K562 (cell line): Measurements from ENCODE around the gene SRC. TPM values are rescaled to one million over a fixed set of nuclear protein-coding genes. Genes with fewer than 3 reads are reported as not detected.

Experiments
- ERF ChIP-seq: fragments of 450-650 bp; formaldehyde crosslinking; IDR thresholded peaks from 2 replicates; pipeline ENCODE4 v1.4.0; 2020; ENCODE audit warnings: mild to moderate bottlenecking, mixed read lengths
- FOXP1 ChIP-seq: sonication (generic); formaldehyde crosslinking; IDR thresholded peaks from 2 replicates; pipeline ENCODE4 v1.8.0; 2022; ENCODE audit warnings: mild to moderate bottlenecking, missing genetic modification reagents
- HCFC1 ChIP-seq: IDR thresholded peaks from 2 replicates; pipeline ENCODE4 v1.6.1; 2012; ENCODE audit warnings: low read depth, low read length, improper control_type of control experiment
- HDAC2 ChIP-seq: fragments of 450-650 bp; IDR thresholded peaks from 2 replicates; pipeline ENCODE4 v1.6.1; 2016; ENCODE audit warnings: mild to moderate bottlenecking
- HNRNPL ChIP-seq: fragments of 200-400 bp; formaldehyde crosslinking; IDR thresholded peaks from 2 replicates; pipeline ENCODE4 v1.6.1; 2017; ENCODE audit warnings: low read depth, mild to moderate bottlenecking, low read length
- ID3 ChIP-seq, 2 experiments: fragments of 250-450 bp in 1 of 2; fragments of 450-650 bp in 1 of 2; sonication (Bioruptor Pico) in 1 of 2; IDR thresholded peaks; 2 replicates each; pipeline versions ENCODE4 v1.6.1 to v1.8.0; 2016 to 2021; ENCODE audit warnings: mild to moderate bottlenecking in 2 of 2, moderate library complexity in 2 of 2, missing compliant biosample characterization in 1 of 2, missing genetic modification characterization in 1 of 2
- KDM1A ChIP-seq, 2 experiments: fragments of 450-650 bp; IDR thresholded peaks; 2 replicates each; pipeline ENCODE4 v1.6.1; 2016; ENCODE audit warnings: mild to moderate bottlenecking in 2 of 2
- MTA2 ChIP-seq: fragments of 450-650 bp; IDR thresholded peaks from 2 replicates; pipeline ENCODE4 v1.6.1; 2016; ENCODE audit warnings: low read depth
- SRSF7 ChIP-seq: fragments of 200-400 bp; formaldehyde crosslinking; optimal IDR thresholded peaks from 2 replicates; pipeline ENCODE3; 2017; ENCODE audit warnings: mild to moderate bottlenecking, low read depth, low read length
- STAT6 ChIP-seq: sonication (generic); formaldehyde crosslinking; IDR thresholded peaks from 2 replicates; pipeline ENCODE4 v1.8.1; 2023; ENCODE audit warnings: mild to moderate bottlenecking, missing genetic modification reagents
- ZBTB8A ChIP-seq: fragments of 450-650 bp; IDR thresholded peaks from 2 replicates; pipeline ENCODE4 v1.6.1; 2018; ENCODE audit warnings: mild to moderate bottlenecking, moderate library complexity; ENCODE audit not compliant: partially characterized antibody
- ZFP91 ChIP-seq: sonication (generic); formaldehyde crosslinking; IDR thresholded peaks from 2 replicates; pipeline ENCODE4 v1.8.0; 2022; ENCODE audit warnings: mild to moderate bottlenecking, missing genetic modification reagents
- ZKSCAN8 ChIP-seq: fragments of 200-800 bp; sonication (Bioruptor generic); IDR thresholded peaks from 2 replicates; pipeline ENCODE4 v1.6.1; 2016; ENCODE audit warnings: missing genetic modification characterization, missing compliant biosample characterization
- ZNF274 ChIP-seq: IDR thresholded peaks from 2 replicates; pipeline ENCODE4 v1.6.1; 2011; ENCODE audit warnings: low read depth, mild to moderate bottlenecking, low read length, moderate library complexity, borderline replicate concordance
- ZNF592 ChIP-seq: fragments of 450-650 bp; IDR thresholded peaks from 2 replicates; pipeline ENCODE4 v1.6.1; 2017; ENCODE audit warnings: antibody characterized with exemption, mild to moderate bottlenecking
- polyA plus RNA-seq, 8 experiments: library from polyadenylated mRNA; depleted of rRNA in 4 of 8; stranded (reverse) in 5 of 8; unstranded in 3 of 8; fragments of >200 nt; fragmentation: Nextera tagmentation in 2 of 8; fragmentation: Illumina TruSeq in 1 of 8; extraction: Ambion mirVana in 2 of 8; extraction: Trizol in 1 of 8; gene quantifications; 2 replicates each; pipeline versions ENCODE4 v1.2.1 to v1.2.3, GENCODE V29; 2011 to 2014; ENCODE audit warnings: inconsistent platforms in 1 of 8, missing spikeins in 1 of 8
- total RNA-seq, 7 experiments: library from RNA; depleted of rRNA in 6 of 7; stranded (reverse); fragments of >200 nt in 6 of 7; fragmentation: Illumina TruSeq in 2 of 7; extraction: Trizol in 2 of 7; gene quantifications; 2 replicates each; pipeline versions ENCODE4 v1.2.1 to v1.2.3, GENCODE V29; 2011 to 2021; ENCODE audit warnings: low replicate concordance in 1 of 7
- TF ChIP-seq, protein P1 (sequence below), 3 experiments: IDR thresholded peaks in 2 of 3; conservative IDR thresholded peaks in 1 of 3; 2 replicates each; pipeline ENCODE4 v1.5.1; 2011 to 2012; ENCODE audit warnings: low read length in 3 of 3, mild to moderate bottlenecking in 3 of 3, control low read depth in 2 of 3, improper control_type of control experiment in 1 of 3, inconsistent platforms in 1 of 3, low read depth in 1 of 3, mixed read lengths in 1 of 3, moderate library complexity in 1 of 3; ENCODE audit not compliant: insufficient read depth in 2 of 3

SRC gene
- total and polyA plus RNA-seq, 9 of the 15 experiments (the other 6 are each of a cell fraction or from before 2014, with no cell fraction given) = 0.06 to 8.5 (median 3.1) TPM

DNA sequence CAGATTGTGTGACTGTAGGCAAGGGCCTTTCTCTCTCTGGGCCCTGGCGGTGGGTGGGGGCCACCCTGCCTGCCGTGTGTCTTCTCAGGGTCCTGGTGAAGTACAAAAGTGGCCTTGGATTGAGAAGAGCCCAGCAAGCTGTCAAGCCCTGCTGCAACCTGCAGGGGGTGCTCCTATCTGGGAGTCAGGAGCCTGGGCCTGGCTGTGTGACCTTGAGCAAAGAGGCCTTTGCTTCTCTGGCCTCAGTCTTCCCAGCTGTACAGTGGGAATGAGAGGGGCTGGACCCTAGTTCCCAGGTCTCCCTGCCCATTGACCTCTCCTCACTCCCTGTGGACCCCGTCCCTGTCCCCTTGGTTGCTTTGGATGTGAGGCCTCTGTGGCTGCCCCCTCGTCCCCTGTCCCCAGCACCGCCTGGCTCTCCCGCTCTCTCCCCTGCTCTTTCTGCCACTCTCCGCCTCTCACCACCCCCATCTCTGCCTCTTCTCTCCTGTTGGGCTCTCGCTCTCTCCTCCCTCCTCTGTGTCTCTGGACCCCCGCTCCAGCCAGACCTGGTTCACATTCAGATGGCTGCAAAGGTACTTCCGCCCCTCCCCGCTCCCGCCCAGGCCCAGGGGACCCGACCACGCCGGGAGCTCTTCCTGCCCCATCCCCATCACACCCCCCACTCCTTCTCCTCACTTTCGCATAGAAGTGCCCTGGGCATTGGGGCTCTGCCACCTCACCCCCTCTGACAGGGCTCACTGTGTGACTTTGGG is 46.7 kb downstream of the SRC start (continued):
- TF ChIP-seq HNRNPL = no peak
- TF ChIP-seq KDM1A (IDR thresholded peaks at IDR 0.05) = peak; percentile 60 to 83
- TF ChIP-seq ZKSCAN8 (CRISPR knock-in tag) = no peak
- TF ChIP-seq ZFP91 (CRISPR knock-in tag) = no peak
- peak; percentile 81 for TF ChIP-seq HDAC2
- no peak for TF ChIP-seq ZNF274
- TF ChIP-seq STAT6 (CRISPR knock-in tag) = no peak
- TF ChIP-seq HCFC1 = no peak
- TF ChIP-seq FOXP1 (CRISPR knock-in tag) = peak; percentile 34; the same call in 1 of the 2 replicates
- TF ChIP-seq ZNF592 = no peak
- no peak for TF ChIP-seq ERF
- TF ChIP-seq SRSF7 = no peak
- TF ChIP-seq ZBTB8A = no peak
- no peak for TF ChIP-seq ID3 (CRISPR knock-in tag; IDR thresholded peaks at IDR 0.05)
- 0 out of 2 replicates have a peak, but pooled peaks have one; percentile 24 for TF ChIP-seq ID3 (tag; IDR thresholded peaks at IDR 0.05)
- TF ChIP-seq MTA2 = no peak
- TF ChIP-seq, protein P1, sequence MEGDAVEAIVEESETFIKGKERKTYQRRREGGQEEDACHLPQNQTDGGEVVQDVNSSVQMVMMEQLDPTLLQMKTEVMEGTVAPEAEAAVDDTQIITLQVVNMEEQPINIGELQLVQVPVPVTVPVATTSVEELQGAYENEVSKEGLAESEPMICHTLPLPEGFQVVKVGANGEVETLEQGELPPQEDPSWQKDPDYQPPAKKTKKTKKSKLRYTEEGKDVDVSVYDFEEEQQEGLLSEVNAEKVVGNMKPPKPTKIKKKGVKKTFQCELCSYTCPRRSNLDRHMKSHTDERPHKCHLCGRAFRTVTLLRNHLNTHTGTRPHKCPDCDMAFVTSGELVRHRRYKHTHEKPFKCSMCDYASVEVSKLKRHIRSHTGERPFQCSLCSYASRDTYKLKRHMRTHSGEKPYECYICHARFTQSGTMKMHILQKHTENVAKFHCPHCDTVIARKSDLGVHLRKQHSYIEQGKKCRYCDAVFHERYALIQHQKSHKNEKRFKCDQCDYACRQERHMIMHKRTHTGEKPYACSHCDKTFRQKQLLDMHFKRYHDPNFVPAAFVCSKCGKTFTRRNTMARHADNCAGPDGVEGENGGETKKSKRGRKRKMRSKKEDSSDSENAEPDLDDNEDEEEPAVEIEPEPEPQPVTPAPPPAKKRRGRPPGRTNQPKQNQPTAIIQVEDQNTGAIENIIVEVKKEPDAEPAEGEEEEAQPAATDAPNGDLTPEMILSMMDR (IDR thresholded peaks at IDR 0.05 in 2 of 3, conservative IDR thresholded peaks at IDR 0.05 in 1 of 3; ENCODE audit: insufficient read depth in 2 of 3, low read depth in 1 of 3, low read length in 3 of 3) = peak; percentile 60 to 68 (median 66)
